GM12878 (cell line): ENCODE data around the gene TCF7L2. TPM values are rescaled to one million over a fixed set of nuclear protein-coding genes. Genes with fewer than 3 reads are reported as not detected.

ENCODE experiments used
- ATAC-seq: fragments of 200-7000 bp; cut with Tn5 transposase; 3 replicates; pipeline ENCODE4 v1.9.1; 2020; ENCODE audit warnings: mild to moderate bottlenecking, moderate library complexity
- BruUV-seq: library from RNA; stranded (reverse); fragments of 400-500 nt; replicated peaks from 2 replicates; lab custom pipeline; 2021; lab: Mats Ljungman, UMichigan
- CTCF ChIA-PET: fragments of 300-600 bp; sonication (Branson Sonifier 250); formaldehyde crosslinking; extraction: SDS; loops from one replicate; lab custom pipeline; 2021; ENCODE audit warnings: inconsistent platforms; lab: Yijun Ruan, JAX
- POLR2A ChIA-PET: fragments of 350-600 bp; formaldehyde crosslinking; extraction: SDS; loops from one replicate; lab custom pipeline; 2021; ENCODE audit warnings: inconsistent platforms; lab: Charles Lee
- RAD21 ChIA-PET: fragments of 300-600 bp; sonication (Branson Sonifier 250); formaldehyde crosslinking; loops from one replicate; lab custom pipeline; 2023; ENCODE audit warnings: antibody characterized with exemption; ENCODE audit not compliant: unreplicated experiment; lab: Charles Lee
- SMC1A ChIA-PET: fragments of 300-600 bp; sonication (Branson Sonifier 250); formaldehyde crosslinking; loops from one replicate; lab custom pipeline; 2023; ENCODE audit not compliant: unreplicated experiment, uncharacterized antibody; lab: Charles Lee
- DNase-seq: peaks from one replicate; pipeline ENCODE4 v3.0.0-alpha.2; 2011; ENCODE audit warnings: low read depth, low spot score
- FAIRE-seq: peaks from 3 replicates; lab custom pipeline; 2011; peaks lifted over from hg19 to GRCh38; lab: Jason Lieb, UNC
- H2AFZ ChIP-seq: 2 replicates; pipeline ENCODE4 v1.6.0; 2011; ENCODE audit warnings: low read depth, low read length, control low read depth; ENCODE audit not compliant: control insufficient read depth
- H3K27ac ChIP-seq: 2 replicates; pipeline ENCODE4 v1.5.1; 2011; ENCODE audit warnings: control low read depth; ENCODE audit not compliant: control insufficient read depth, insufficient read depth
- H3K27me3 ChIP-seq, 2 experiments: replicated peaks in 1 of 2; 2 replicates each; pipeline versions ENCODE4 v1.6.0 to v1.6.1; 2011; ENCODE audit warnings: low read length in 1 of 2; ENCODE audit not compliant: control insufficient read depth in 2 of 2, insufficient read depth in 2 of 2
- H3K36me3 ChIP-seq, 2 experiments: 2 replicates each; pipeline ENCODE4 v1.5.1; 2011; ENCODE audit warnings: low read length in 1 of 2; ENCODE audit not compliant: control insufficient read depth in 2 of 2, insufficient read depth in 2 of 2
- H3K4me1 ChIP-seq: 2 replicates; pipeline ENCODE4 v1.6.1; 2011; ENCODE audit warnings: mild to moderate bottlenecking, low read length, moderate library complexity, mixed read lengths; ENCODE audit not compliant: control insufficient read depth, insufficient read depth
- H3K4me2 ChIP-seq: 2 replicates; pipeline ENCODE4 v1.6.0; 2011; ENCODE audit warnings: control low read depth; ENCODE audit not compliant: control insufficient read depth, insufficient read depth
- H3K4me3 ChIP-seq: fragments of 200-600 bp; sonication (generic); 2 replicates; pipeline ENCODE4 v1.5.1; 2016
- H3K79me2 ChIP-seq: 2 replicates; pipeline ENCODE4 v1.6.0; 2011; ENCODE audit warnings: low read length; ENCODE audit not compliant: control insufficient read depth, insufficient read depth
- H3K9ac ChIP-seq: 2 replicates; pipeline ENCODE4 v1.8.0; 2011; ENCODE audit warnings: low read length, control low read depth, mixed read lengths; ENCODE audit not compliant: control insufficient read depth, insufficient read depth
- H3K9me3 ChIP-seq: replicated peaks from 3 replicates; pipeline ENCODE4 v1.5.1; 2011; ENCODE audit warnings: mild to moderate bottlenecking, low read length; ENCODE audit not compliant: control insufficient read depth, insufficient read depth
- H4K20me1 ChIP-seq: 2 replicates; pipeline ENCODE4 v1.6.0; 2011; ENCODE audit not compliant: control insufficient read depth, insufficient read depth
- BMI1 ChIP-seq: fragments of 450-650 bp; IDR thresholded peaks from 2 replicates; pipeline ENCODE4 v1.6.1; 2016; ENCODE audit warnings: mild to moderate bottlenecking, moderate library complexity, borderline replicate concordance
- CBX5 ChIP-seq: sonication (generic); IDR thresholded peaks from 2 replicates; pipeline ENCODE4 v1.6.1; 2016; ENCODE audit warnings: low read depth, moderate library complexity, mild to moderate bottlenecking, inconsistent platforms
- CEBPZ ChIP-seq: fragments of 150-350 bp; IDR thresholded peaks from 2 replicates; pipeline ENCODE4 v1.6.1; 2016; ENCODE audit warnings: low read depth, low read length
- CREM ChIP-seq: IDR thresholded peaks from 2 replicates; pipeline ENCODE4 v1.6.1; 2014; ENCODE audit warnings: antibody characterized with exemption, low read depth
- E2F8 ChIP-seq: fragments of 450-650 bp; IDR thresholded peaks from 2 replicates; pipeline ENCODE4 v1.6.1; 2018; ENCODE audit warnings: mild to moderate bottlenecking, low read depth, moderate library complexity; ENCODE audit not compliant: partially characterized antibody
- FOXM1 ChIP-seq: IDR thresholded peaks from 2 replicates; pipeline ENCODE4 v1.6.1; 2012; ENCODE audit warnings: low read depth, mild to moderate bottlenecking, inconsistent platforms, low read length, moderate library complexity
- IKZF1 ChIP-seq: fragments of 450-650 bp; conservative IDR thresholded peaks from 2 replicates; pipeline ENCODE4 v1.6.1; 2017; ENCODE audit warnings: antibody characterized with exemption, mild to moderate bottlenecking
- MTA3 ChIP-seq: IDR thresholded peaks from 2 replicates; pipeline ENCODE4 v1.6.1; 2012; ENCODE audit warnings: low read length, inconsistent platforms, borderline replicate concordance
- RFX5 ChIP-seq: IDR thresholded peaks from 2 replicates; pipeline ENCODE4 v1.6.1; 2011; ENCODE audit warnings: low read depth, low read length, improper control_type of control experiment
- SP1 ChIP-seq: IDR thresholded peaks from one replicate; pipeline ENCODE4 v1.6.1; 2011; ENCODE audit warnings: low read depth, low read length
- TAF1 ChIP-seq: IDR thresholded peaks from 2 replicates; pipeline ENCODE4 v1.6.1; 2011; ENCODE audit warnings: mild to moderate bottlenecking, low read depth, low read length, borderline replicate concordance
- ZBED1 ChIP-seq: IDR thresholded peaks from 2 replicates; pipeline ENCODE4 v1.6.1; 2016; ENCODE audit warnings: borderline replicate concordance
- ZBTB11 ChIP-seq: fragments of 450-650 bp; formaldehyde crosslinking; IDR thresholded peaks from 2 replicates; pipeline ENCODE4 v1.5.0; 2022; ENCODE audit warnings: mild to moderate bottlenecking, missing genetic modification characterization
- ZNF274 ChIP-seq: IDR thresholded peaks from one replicate; pipeline ENCODE4 v1.8.0; 2011; ENCODE audit not compliant: insufficient read length, insufficient read depth
- WGBS: methylation state at CpG from one replicate; pipeline ENCODE4 v1.1.6; 2016; ENCODE audit warnings: low lambda C conversion rate; ENCODE audit not compliant: insufficient replicate concordance, insufficient coverage; ENCODE audit errors: missing lambda C conversion rate; 5-methylcytosine and 5-hydroxymethylcytosine counted together
- in situ Hi-C: fragments of 300-500 bp; cut with MboI; formaldehyde crosslinking; loops from 9 replicates; pipeline ENCODE4 v1.14.3; 2018; ENCODE audit warnings: mixed read lengths
- intact Hi-C: fragments of 100-400 bp; cut with micrococcal nuclease; formaldehyde crosslinking; loops from one replicate; pipeline ENCODE4 v1.14.2; 2022; ENCODE audit not compliant: unreplicated experiment
- polyA plus RNA-seq, 11 experiments: library from polyadenylated mRNA; depleted of rRNA in 4 of 11; unstranded in 6 of 11; stranded (reverse) in 5 of 11; fragments of >200 nt; fragmentation: Nextera tagmentation in 4 of 11; fragmentation: Illumina TruSeq in 1 of 11; extraction: Ambion mirVana in 4 of 11; extraction: Trizol in 1 of 11; gene quantifications; 1 replicate in 1 of 11; 2 replicates in 10 of 11; pipeline versions ENCODE4 v1.2.1 to v1.2.3, GENCODE V29; 2011 to 2016; ENCODE audit warnings: inconsistent platforms in 2 of 11, missing spikeins in 2 of 11, low read depth in 1 of 11
- total RNA-seq, 4 experiments: library from RNA; depleted of rRNA in 3 of 4; stranded (reverse); fragments of >200 nt in 3 of 4; fragmentation: Illumina TruSeq in 1 of 4; extraction: Trizol in 1 of 4; gene quantifications; 2 replicates each; pipeline versions ENCODE4 v1.2.1 to v1.2.3, GENCODE V29; 2013 to 2021

Gene TCF7L2
- total and polyA plus RNA-seq, 10 of the 15 experiments (the other 5 are each of a cell fraction or from before 2014, with no cell fraction given) = 0.02 to 1.1 (median 0.35) TPM; not detected in 4

GRCh38 chr10:113015201-113015600 lies 65.2 kb downstream of the TCF7L2 start:
- ATAC-seq = no peak
- Histone ChIP-seq H3K9ac (no peak overlapping the region), H3K4me2 (no peak overlapping the region), H3K36me3 (no peaks in the 10 kb centered on the region), H2AFZ (no peak overlapping the region), H3K27ac (no peak overlapping the region), H3K9me3 (no peaks in the 10 kb centered on the region), H3K4me1 (no peaks in the 10 kb centered on the region), H3K79me2 (no peaks in the 10 kb centered on the region), H3K27me3 (peaks cover 0 to under 1% of the 10 kb centered on the region in 2 experiments; a peak in 3 of 4 replicates), H4K20me1 (no peaks in the 10 kb centered on the region), H3K4me3 (no peak overlapping the region)
- CTCF ChIA-PET = interaction anchor here (0.6 kb wide), 1 partner anchor 442 kb away, joined by 4 read pairs; no protein-coding TSS in a partner anchor
- POLR2A ChIA-PET = no interaction called here
- DNase-seq = no peak
- no TSS peak for BruUV-seq
- RAD21 ChIA-PET = no interaction called here
- FAIRE-seq = no peak
- SMC1A ChIA-PET = no interaction called here
- intact Hi-C loops = no loop called here
- in situ Hi-C loops = no loop called here
- 41% methylated on average over 4 of the region's 4 CpGs for WGBS
- TF ChIP-seq MTA3 (no peak), ZBED1 (no peak), FOXM1 (no peak), ZNF274 (no peak), CEBPZ (no peak), SP1 (no peak), RFX5 (no peak), CREM (no peak), CBX5 (no peak), IKZF1 (no peak), E2F8 (no peak), BMI1 (no peak), ZBTB11 (CRISPR knock-in tag) (no peak), TAF1 (no peak)
